Anterior cingulate cortex (tissue), 58 donors: ENCODE measurements around the gene MNX1.

Source experiments
- DNase-seq, 58 donors: peaks; one replicate each; lab custom pipeline; 2025; lab: John Stamatoyannopoulos, UW

MNX1 gene

DNA sequence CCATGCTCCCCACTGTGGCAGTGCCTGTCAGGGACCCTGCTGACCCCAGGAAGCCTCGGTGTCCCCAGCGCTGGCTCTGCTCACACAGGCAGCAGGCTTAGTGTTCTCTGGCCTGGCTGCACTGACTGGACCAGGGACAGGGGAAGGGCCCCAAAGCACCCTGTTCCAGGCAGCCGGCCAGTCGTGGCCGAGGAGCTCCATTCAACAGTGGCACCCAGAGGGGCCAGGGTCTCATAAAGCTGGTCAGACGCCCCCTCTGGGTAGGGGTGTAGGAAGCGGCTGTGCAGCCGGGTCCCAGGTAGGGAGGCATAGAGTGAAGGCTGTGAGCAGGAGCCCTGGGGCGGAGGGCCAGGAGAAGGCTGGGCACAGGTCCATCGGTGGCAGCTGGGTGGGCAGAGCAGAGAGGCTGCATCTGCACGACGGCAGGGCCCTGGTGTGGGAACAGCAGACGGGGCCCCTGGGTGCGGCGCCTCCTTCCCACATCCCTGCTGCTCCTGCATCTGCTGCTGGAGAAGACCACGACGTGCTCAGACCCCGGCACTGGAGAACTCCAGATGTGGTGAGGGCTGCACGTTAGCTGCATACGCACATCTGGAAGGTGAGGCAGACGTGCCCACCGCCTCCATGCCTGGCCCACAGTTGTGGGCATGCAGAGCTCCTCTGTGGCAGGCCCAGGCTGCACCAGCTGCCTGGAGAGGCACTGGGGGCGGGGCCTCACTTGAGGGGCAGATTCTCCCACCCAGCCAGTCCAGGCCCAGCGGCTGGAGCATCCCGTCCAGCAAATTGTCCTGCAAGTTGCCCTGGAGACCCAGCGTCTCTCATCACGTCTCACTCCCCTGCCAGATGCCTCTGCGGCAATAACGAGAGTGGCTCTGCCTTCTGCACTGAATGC is 25.1 kb downstream of the MNX1 start:
- no peak for DNase-seq

DNA sequence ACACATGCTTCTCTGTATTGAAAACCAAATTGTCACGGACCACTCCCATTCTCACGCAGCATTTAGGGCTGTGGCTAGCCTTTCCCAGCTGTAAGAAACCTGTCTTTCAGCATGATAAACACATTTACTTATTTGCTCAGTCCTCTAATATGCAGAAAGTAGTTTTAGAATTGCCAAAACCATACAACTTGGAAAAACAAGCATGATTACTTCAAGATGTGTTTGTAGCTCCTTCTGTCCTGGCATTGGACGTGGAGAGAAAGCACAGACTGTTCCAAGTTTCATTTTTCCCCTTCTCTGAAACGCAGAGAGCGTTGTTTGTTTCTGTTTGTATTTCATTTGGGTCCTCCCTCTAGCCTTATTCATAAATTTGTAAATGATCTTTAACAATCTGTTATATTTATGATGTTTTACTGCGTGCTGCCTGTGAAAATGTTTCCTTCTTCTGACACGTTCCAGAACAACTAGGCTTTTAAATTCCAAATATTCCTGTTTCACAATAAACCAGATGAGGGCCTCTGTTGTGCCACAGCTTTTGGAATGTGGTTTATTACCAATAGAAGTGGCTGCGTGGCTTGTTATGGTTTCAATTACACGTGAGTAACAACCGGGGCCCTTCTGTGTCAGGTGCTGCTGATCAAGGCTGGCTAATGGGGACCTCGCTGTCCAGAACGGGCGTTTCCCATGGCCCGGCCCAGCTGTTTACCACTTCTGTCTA is 26.1 kb downstream of the MNX1 start:
- no peak for DNase-seq

DNA sequence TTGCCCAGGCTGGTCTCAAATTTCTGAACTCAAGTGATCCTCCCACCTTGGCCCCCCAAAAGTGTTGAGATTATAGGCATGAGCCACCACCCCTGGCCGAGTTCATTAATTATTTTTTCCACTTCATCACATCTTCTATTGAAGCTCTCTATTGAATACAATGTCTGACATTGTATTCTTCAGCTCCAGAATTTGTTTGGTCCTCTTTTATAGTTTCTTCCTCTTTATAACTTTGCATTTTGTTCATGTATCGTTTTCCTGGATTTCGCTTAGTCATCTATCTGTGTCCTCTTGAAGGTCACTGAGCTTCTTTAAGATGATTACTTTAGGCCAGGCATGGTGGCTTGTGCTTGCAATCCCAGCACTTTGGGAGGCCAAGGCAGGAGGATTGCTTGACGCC is 30.8 kb downstream of the MNX1 start:
- no peak for DNase-seq

DNA sequence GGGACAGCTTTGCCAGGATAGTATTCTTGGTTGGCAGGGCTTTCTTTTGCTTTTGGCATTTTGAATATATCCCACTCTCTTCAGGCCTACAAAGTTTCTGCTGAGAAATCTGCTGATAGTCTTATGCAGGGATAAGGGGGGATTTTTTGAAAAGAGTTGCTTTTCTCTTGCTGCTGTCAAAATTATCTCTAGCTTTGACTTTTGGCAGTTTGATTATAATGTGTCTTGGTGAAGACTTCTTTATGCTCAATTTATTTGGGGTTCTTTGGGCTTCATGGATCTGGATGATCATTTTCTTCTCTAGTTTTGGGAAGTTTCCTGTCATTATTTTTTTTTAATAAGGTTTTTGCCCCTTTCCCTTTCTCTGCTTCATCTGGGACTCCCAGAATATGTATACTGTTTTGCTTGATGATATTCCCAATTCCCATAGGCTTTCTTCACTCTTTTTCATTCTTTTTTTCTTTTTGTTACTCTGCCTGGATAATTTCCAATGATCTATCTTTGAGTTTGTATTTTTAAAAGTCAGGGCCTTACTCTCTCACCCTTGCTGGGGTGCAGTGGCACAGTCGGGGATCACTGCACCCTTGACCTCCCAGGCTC is 31.4 kb downstream of the MNX1 start:
- no peak for DNase-seq

DNA sequence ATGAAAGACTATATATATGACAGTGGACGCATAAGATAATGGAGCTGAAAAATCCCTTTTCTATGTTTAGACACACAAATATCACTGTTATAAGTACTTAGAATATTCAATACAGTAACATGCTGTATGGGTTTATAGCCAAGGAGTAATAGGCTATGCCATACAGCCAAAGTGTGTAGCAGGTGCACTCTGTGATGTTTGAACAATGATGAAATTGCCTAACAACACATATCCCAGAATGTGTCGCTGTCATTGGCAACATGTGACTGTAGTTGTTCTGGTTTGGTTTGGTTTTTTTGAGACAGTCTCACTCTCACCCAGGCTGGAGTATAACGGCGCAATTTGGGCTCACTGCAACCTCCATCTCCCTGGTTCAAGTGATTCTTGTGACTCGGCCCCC is 34.8 kb downstream of the MNX1 start:
- no peak for DNase-seq

DNA sequence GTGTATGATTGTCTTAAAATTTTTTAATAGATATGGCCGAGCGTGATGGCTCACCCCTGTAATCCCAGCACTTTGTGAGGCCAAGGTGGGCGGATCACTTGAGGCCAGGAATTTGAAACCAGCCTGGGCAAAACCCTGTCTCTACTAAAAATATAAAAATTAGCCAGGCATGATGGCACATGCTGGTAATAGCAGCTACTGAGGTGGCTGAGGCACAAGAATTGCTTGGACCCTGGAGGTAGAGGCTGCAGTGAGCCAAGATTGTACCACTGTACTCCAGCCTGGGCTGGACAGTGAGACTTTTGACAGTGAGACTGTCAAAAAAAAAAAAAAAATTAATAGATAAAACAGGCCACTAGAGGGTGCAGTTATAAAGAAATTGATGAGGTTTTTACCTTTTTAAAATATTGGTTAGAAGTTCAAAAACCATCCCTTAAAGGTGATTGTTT is 40.5 kb downstream of the MNX1 start:
- DNase-seq, result no peak

DNA sequence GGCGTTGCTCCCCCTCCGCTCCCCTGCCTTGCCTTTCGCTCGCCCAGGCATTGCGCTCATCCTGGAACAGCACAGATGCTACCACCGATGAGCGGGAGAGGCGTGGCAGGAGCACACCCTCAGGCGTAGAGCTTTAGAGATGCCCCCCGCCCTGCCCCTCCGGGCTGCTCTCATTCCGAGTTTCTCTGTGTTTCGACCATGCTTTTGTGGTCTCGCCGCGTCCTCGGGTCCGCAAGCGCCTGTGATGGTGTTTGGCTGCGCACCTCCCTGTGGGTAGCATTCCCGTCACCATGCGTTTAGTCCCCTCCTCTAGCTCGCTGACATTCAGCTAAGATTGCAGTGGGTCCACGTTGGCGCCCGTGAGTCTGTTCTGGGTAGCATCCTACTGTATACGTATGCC is 42.3 kb downstream of the MNX1 start:
- DNase-seq, result no peak

DNA sequence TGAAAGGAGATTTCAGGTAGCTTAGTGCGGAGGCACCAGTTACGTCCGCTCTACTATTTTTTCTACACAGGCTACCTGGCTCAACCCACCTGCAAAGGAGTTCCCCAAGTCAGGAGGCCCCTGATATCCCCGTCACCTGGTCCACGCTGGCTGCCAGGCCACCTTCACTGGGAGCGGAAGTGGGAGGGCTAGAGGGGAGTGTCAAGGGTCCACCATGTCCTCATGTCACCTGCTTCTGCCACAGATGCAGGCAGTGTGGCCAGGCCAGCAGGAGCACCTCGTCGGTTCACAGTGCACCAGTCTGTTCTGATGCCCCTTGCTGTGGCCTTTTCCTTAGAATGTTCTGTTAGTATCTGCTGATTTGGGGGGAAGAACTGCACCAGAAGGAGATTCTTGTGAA is 44.1 kb downstream of the MNX1 start:
- DNase-seq, result no peak

DNA sequence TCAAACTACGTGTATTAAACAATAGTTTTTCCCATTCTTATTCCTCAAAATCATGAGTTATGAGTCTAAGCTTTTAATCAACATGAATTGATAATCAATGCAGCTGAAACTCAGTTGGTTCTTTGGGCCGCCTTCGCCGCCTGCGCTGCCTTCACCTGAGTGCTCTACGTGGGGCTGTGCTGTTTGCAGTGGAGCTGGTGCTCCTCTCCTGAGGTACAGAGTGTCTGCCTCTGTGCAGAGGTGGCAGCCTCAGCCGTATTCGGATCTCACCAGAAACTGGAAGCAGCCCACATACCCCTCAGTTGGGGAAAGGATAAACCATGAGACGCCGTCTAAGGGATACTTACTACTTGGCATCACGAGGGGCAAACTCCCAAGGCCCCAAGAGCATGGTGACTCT is 45.5 kb downstream of the MNX1 start:
- DNase-seq, result peak in 1 of 58 donors; percentile 29

DNA sequence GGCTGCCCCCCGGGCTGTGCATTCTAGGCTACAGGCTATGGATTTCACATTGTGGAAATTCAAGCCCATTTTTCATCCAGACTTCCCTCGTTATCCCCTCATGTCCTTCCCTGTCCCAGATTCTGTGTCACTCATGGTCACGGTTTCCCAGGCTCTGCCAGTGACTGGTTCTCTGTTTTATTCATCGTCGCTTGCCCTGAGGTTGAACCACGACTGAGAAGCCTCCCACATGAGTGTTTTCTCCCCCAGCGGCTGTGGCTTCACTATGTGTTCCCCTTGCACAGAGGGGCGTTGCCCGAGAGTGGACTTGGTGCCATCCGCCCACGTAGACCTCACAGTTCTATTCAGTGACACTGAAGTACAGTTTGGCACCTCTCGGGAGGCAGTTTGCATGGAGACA is 47.0 kb downstream of the MNX1 start:
- no peak for DNase-seq

DNA sequence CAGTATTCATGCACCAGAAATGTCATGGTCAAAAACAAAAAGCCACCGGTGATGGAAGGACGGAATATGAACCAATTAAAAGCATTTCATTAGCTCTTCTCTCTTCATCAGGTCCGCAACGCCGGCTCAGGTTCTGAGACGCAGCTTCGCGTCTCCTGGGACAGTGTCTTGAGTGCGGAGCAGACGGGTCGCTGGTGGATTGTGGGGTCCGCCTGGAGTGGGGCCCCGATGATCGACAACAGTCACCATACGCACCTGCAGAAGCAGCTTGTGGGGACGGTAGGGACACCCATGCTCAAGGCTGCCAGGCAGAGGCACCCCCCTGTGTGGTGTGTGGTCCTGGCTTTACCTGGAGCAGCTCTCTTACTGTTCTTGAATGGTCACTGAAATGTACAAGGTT is 47.6 kb downstream of the MNX1 start:
- DNase-seq, result no peak

DNA sequence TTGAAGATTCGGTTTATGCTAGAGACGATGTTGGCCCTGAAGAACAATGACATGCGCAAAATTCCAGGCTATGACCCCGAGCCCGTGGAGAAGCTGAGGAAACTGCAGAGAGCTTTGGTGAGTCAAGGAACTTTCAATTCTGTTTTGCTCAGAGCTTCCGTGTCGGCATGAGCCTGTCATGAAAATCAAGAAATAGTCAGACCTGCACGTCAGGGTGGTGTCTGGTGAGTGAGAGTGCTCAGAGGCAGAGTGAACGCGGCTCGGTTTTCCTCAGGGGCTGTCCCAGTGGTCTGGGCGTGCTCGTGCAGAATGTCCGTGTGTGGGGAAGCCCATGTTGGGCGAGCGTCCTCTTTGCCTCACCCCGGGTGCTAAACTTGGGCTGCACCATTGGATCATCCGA is 48.3 kb downstream of the MNX1 start:
- DNase-seq, result no peak

DNA sequence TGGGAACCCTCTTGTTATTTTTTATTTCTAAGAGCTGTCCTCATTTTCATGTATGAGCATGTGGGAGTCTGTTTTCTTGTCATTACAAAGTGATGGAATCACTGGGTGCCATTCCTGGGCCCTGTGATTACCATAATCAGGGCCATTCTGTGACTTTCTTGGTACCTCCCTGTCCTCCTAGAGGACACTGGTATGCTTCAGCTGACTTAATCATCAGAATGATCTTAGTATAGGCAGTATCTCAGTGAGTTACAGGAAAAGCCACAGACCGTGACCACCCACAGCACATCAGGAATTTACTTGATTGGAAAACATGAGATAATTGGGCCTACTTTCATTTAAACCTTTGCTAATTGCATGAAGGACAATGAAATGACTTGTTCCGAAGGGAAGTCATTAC is 53.7 kb downstream of the MNX1 start:
- no peak for DNase-seq

DNA sequence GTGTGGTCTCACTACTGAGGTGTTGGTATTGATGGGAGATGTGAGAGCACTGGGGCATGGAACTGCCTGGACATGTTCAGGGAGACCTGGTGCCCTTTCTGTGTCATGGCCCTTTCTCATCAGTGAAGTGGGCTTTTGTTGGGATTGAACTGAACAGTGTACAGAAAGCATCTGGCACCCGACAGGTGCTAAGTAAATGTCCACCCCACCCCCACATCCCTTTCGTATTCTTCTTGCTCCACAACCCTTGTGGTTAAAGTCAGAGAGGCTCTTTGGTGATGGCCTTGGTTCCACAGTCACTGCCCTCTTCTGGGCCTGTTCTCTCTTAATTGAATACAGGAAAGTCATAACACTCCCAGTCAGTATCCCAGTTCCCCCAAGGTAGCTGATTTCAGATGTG is 55.5 kb downstream of the MNX1 start:
- no peak for DNase-seq
